HepG2 (cell line): ENCODE results near the gene GRM4. TPM values are rescaled to one million over a fixed set of nuclear protein-coding genes. Genes with fewer than 3 reads are reported as not detected.

ENCODE experiments used
- ATAC-seq: fragments of 200-7000 bp; cut with Tn5 transposase; 3 replicates; pipeline ENCODE4 v1.9.1; 2020; ENCODE audit warnings: mild to moderate bottlenecking, moderate library complexity
- BruUV-seq: library from RNA; stranded (reverse); fragments of 400-500 nt; replicated peaks from 2 replicates; lab custom pipeline; 2021; lab: Mats Ljungman, UMichigan
- CTCF ChIA-PET: fragments of 300-600 bp; formaldehyde crosslinking; extraction: SDS; loops from one replicate; lab custom pipeline; 2021; ENCODE audit warnings: low total read pairs, inconsistent platforms, low intra/inter-chr PET ratio; lab: Yijun Ruan, JAX
- POLR2A ChIA-PET: fragments of 350-600 bp; sonication (Branson Sonifier 250); formaldehyde crosslinking; loops from one replicate; lab custom pipeline; 2020; ENCODE audit warnings: antibody characterized with exemption, inconsistent platforms; lab: Yijun Ruan, JAX
- DNase-seq: peaks from one replicate; pipeline ENCODE4 v3.0.0-alpha.2; 2015; ENCODE audit warnings: low spot score
- FAIRE-seq: peaks from 3 replicates; lab custom pipeline; 2011; peaks lifted over from hg19 to GRCh38; lab: Jason Lieb, UNC
- H2AFZ ChIP-seq: one replicate; pipeline ENCODE4 v1.6.1; 2011; ENCODE audit warnings: low read length, inconsistent platforms
- H3K27ac ChIP-seq: fragments of 300-600 bp; 3 replicates; pipeline ENCODE4 v1.8.0; 2011; ENCODE audit warnings: mixed run types, mild to moderate bottlenecking, mixed read lengths, low read length, inconsistent platforms; ENCODE audit not compliant: insufficient read depth; ENCODE audit errors: extremely low read length
- H3K27me3 ChIP-seq, 2 experiments: fragments of 200-600 bp in 1 of 2; 2 replicates in 1 of 2; 3 replicates in 1 of 2; pipeline versions ENCODE4 v1.6.0 to v1.8.0; 2011; ENCODE audit warnings: low read length in 2 of 2, mild to moderate bottlenecking in 2 of 2, moderate library complexity in 2 of 2, inconsistent platforms in 1 of 2; ENCODE audit not compliant: insufficient read depth in 2 of 2, control insufficient read depth in 1 of 2
- H3K36me3 ChIP-seq, 2 experiments: fragments of 200-600 bp in 1 of 2; replicated peaks in 1 of 2; 2 replicates in 1 of 2; 3 replicates in 1 of 2; pipeline versions ENCODE4 v1.5.1 to v1.8.0; 2011; ENCODE audit warnings: low read length in 2 of 2, inconsistent platforms in 1 of 2; ENCODE audit not compliant: insufficient read depth in 2 of 2, control insufficient read depth in 1 of 2
- H3K4me1 ChIP-seq: 2 replicates; pipeline ENCODE4 v1.5.1; 2012; ENCODE audit warnings: low read length, inconsistent platforms; ENCODE audit not compliant: insufficient read depth
- H3K4me2 ChIP-seq: 2 replicates; pipeline ENCODE4 v1.6.0; 2011; ENCODE audit warnings: low read depth, low read length, inconsistent platforms
- H3K4me3 ChIP-seq, 3 experiments: fragments of 200-600 bp in 1 of 3; sonication (generic), shearing (Covaris generic) in 1 of 3; replicated peaks in 1 of 3; 2 replicates each; pipeline ENCODE4 v1.5.1; 2011 to 2016; ENCODE audit warnings: low read length in 3 of 3, inconsistent platforms in 2 of 3, low read depth in 2 of 3, mild to moderate bottlenecking in 2 of 3, control low read depth in 1 of 3, mixed read lengths in 1 of 3; ENCODE audit not compliant: insufficient read depth in 1 of 3
- H3K79me2 ChIP-seq: one replicate; pipeline ENCODE4 v1.6.1; 2011; ENCODE audit warnings: low read length, inconsistent platforms; ENCODE audit not compliant: insufficient read depth
- H3K9ac ChIP-seq: 2 replicates; pipeline ENCODE4 v1.6.0; 2011; ENCODE audit warnings: mild to moderate bottlenecking, low read depth, low read length, inconsistent platforms; ENCODE audit not compliant: insufficient read depth
- H3K9me3 ChIP-seq: 2 replicates; pipeline ENCODE4 v1.5.1; 2012; ENCODE audit warnings: mild to moderate bottlenecking, low read length
- H4K20me1 ChIP-seq: 2 replicates; pipeline ENCODE4 v1.6.0; 2011; ENCODE audit warnings: inconsistent platforms, mild to moderate bottlenecking, low read length, moderate library complexity; ENCODE audit not compliant: insufficient read depth
- MIER3 ChIP-seq: IDR thresholded peaks from 2 replicates; pipeline ENCODE4 v1.6.1; 2016; ENCODE audit warnings: missing compliant biosample characterization, borderline replicate concordance
- POLR2A ChIP-seq, 2 experiments: IDR thresholded peaks; 2 replicates each; pipeline ENCODE4 v1.6.1; 2011; ENCODE audit warnings: low read depth in 2 of 2, low read length in 2 of 2, mild to moderate bottlenecking in 1 of 2, moderate library complexity in 1 of 2; ENCODE audit not compliant: insufficient read depth in 1 of 2
- ZNF207 ChIP-seq: fragments of 450-650 bp; IDR thresholded peaks from 2 replicates; pipeline ENCODE4 v1.6.1; 2016; ENCODE audit warnings: antibody characterized with exemption, borderline replicate concordance
- ZNF629 ChIP-seq: sonication (generic); formaldehyde crosslinking; conservative IDR thresholded peaks from 2 replicates; pipeline ENCODE4 v1.5.0; 2020; ENCODE audit warnings: missing genetic modification reagents
- ZNF746 ChIP-seq: sonication (generic); formaldehyde crosslinking; IDR thresholded peaks from 2 replicates; pipeline ENCODE4 v1.8.0; 2022; ENCODE audit warnings: mild to moderate bottlenecking, missing genetic modification reagents
- WGBS: methylation state at CpG from one replicate; pipeline ENCODE4 v1.1.6; 2017; ENCODE audit warnings: low lambda C conversion rate; 5-methylcytosine and 5-hydroxymethylcytosine counted together
- in situ Hi-C: cut with HindIII; loops from 2 replicates; pipeline ENCODE4 v1.10.0; 2017; ENCODE audit warnings: low pct_unique_long_range_greater_than_20kb; ENCODE audit not compliant: extremely low pct_ligation_motif_present
- intact Hi-C: fragments of 100-400 bp; cut with micrococcal nuclease; formaldehyde crosslinking; loops from one replicate; pipeline ENCODE4 v1.10.0; 2022; ENCODE audit not compliant: unreplicated experiment
- polyA plus RNA-seq, 8 experiments: library from polyadenylated mRNA; depleted of rRNA in 3 of 8; stranded (reverse) in 7 of 8; unstranded in 1 of 8; fragments of >200 nt; fragmentation: Illumina TruSeq in 4 of 8; extraction: Trizol in 4 of 8; gene quantifications; 2 replicates each; pipeline versions ENCODE4 v1.2.1 to v1.2.3, GENCODE V29; 2011 to 2016; ENCODE audit warnings: low read depth in 4 of 8, missing spikeins in 1 of 8, mixed read lengths in 1 of 8; ENCODE audit not compliant: insufficient read depth in 1 of 8
- total RNA-seq, 5 experiments: library from RNA; depleted of rRNA; stranded (reverse); fragments of >200 nt; fragmentation: Illumina TruSeq; extraction: Trizol; gene quantifications; 2 replicates each; pipeline ENCODE4 v1.2.3, GENCODE V29; 2016; ENCODE audit warnings: low read depth in 1 of 5
- TF ChIP-seq, protein P1 (sequence below): sonication (generic); formaldehyde crosslinking; conservative IDR thresholded peaks from 2 replicates; pipeline ENCODE4 v1.4.0; 2020; ENCODE audit warnings: mild to moderate bottlenecking, missing genetic modification reagents, moderate library complexity
- TF ChIP-seq, protein P2 (sequence below): sonication (generic); formaldehyde crosslinking; IDR thresholded peaks from 2 replicates; pipeline ENCODE4 v1.5.0; 2020; ENCODE audit warnings: mild to moderate bottlenecking, missing genetic modification reagents, borderline replicate concordance

Gene GRM4
- total and polyA plus RNA-seq, 2 of the 13 experiments (the other 11 are each of a cell fraction or from before 2014, with no cell fraction given), result not detected

DNA sequence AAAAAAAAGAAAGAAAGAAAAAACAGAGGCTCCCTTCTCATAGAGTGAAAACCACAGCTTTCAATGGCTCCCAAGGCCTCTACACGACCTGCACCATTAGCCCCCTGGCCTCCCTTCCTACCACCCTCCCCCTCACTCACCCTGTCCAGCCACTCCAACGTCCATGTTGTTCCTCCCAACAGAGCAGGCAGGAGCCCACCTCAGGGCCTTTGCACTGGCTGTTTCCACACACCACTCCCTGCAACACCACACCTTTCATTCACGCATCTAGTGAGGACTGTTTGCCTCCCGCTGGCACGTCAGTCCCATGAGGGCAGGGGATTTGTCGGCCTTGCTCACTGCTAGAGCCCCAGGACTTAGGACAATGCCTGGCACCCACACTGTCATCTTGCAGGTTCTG, 39.5 kb downstream of the GRM4 start (continued):
- TF ChIP-seq, protein P1, sequence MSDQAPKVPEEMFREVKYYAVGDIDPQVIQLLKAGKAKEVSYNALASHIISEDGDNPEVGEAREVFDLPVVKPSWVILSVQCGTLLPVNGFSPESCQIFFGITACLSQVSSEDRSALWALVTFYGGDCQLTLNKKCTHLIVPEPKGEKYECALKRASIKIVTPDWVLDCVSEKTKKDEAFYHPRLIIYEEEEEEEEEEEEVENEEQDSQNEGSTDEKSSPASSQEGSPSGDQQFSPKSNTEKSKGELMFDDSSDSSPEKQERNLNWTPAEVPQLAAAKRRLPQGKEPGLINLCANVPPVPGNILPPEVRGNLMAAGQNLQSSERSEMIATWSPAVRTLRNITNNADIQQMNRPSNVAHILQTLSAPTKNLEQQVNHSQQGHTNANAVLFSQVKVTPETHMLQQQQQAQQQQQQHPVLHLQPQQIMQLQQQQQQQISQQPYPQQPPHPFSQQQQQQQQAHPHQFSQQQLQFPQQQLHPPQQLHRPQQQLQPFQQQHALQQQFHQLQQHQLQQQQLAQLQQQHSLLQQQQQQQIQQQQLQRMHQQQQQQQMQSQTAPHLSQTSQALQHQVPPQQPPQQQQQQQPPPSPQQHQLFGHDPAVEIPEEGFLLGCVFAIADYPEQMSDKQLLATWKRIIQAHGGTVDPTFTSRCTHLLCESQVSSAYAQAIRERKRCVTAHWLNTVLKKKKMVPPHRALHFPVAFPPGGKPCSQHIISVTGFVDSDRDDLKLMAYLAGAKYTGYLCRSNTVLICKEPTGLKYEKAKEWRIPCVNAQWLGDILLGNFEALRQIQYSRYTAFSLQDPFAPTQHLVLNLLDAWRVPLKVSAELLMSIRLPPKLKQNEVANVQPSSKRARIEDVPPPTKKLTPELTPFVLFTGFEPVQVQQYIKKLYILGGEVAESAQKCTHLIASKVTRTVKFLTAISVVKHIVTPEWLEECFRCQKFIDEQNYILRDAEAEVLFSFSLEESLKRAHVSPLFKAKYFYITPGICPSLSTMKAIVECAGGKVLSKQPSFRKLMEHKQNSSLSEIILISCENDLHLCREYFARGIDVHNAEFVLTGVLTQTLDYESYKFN (CRISPR knock-in tag), result no peak
- no peak for TF ChIP-seq POLR2A (IDR thresholded peaks at IDR 0.05; ENCODE audit: insufficient read depth in 1 of 2, low read depth in 2 of 2, low read length in 2 of 2)
- TF ChIP-seq ZNF207, result no peak

DNA sequence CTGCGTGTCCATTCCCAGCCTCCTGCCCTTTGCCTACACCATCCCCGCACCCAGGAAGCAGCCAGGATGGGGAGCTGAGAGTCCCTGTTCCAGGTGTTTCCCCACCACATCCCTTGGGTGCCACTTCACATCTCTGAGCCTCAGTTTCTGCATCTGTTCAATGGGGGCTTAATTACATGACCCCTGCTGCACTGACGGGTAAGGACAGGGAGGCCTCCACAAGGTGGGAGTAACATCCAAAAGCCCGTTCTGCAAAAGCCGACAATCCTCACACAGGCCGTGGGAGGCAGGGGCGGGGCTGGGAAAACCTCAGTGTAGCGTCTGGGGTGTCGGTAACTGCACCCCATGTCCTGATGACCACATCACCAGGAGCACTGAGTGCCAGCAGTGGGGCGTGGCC, 41.3 kb downstream of the GRM4 start:
- FAIRE-seq (no peak), ATAC-seq (no peak), DNase-seq (no peak)
- in situ Hi-C loops (no loop called here), intact Hi-C loops (no loop called here)
- ChIA-PET CTCF (no interaction called here), POLR2A (no interaction called here)
- Histone ChIP-seq H3K4me1 (no peaks in the 10 kb centered on the region), H4K20me1 (peaks cover 3% of the 10 kb centered on the region; the same call in 1 of the 2 replicates), H3K27ac (no peak overlapping the region), H3K4me2 (no peak overlapping the region), H3K4me3 (no peak overlapping the region), H3K9ac (no peak overlapping the region), H3K36me3 (no peaks in the 10 kb centered on the region), H3K9me3 (no peaks in the 10 kb centered on the region), H3K79me2 (no peaks in the 10 kb centered on the region), H2AFZ (no peak overlapping the region), H3K27me3 (peaks cover 24 to 90% of the 10 kb centered on the region in 2 experiments)
- 38% methylated on average over 8 of the region's 10 CpGs for WGBS
- BruUV-seq, result no TSS peak
- TF ChIP-seq, protein P2, sequence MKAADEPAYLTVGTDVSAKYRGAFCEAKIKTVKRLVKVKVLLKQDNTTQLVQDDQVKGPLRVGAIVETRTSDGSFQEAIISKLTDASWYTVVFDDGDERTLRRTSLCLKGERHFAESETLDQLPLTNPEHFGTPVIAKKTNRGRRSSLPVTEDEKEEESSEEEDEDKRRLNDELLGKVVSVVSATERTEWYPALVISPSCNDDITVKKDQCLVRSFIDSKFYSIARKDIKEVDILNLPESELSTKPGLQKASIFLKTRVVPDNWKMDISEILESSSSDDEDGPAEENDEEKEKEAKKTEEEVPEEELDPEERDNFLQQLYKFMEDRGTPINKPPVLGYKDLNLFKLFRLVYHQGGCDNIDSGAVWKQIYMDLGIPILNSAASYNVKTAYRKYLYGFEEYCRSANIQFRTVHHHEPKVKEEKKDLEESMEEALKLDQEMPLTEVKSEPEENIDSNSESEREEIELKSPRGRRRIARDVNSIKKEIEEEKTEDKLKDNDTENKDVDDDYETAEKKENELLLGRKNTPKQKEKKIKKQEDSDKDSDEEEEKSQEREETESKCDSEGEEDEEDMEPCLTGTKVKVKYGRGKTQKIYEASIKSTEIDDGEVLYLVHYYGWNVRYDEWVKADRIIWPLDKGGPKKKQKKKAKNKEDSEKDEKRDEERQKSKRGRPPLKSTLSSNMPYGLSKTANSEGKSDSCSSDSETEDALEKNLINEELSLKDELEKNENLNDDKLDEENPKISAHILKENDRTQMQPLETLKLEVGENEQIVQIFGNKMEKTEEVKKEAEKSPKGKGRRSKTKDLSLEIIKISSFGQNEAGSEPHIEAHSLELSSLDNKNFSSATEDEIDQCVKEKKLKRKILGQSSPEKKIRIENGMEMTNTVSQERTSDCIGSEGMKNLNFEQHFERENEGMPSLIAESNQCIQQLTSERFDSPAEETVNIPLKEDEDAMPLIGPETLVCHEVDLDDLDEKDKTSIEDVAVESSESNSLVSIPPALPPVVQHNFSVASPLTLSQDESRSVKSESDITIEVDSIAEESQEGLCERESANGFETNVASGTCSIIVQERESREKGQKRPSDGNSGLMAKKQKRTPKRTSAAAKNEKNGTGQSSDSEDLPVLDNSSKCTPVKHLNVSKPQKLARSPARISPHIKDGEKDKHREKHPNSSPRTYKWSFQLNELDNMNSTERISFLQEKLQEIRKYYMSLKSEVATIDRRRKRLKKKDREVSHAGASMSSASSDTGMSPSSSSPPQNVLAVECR (CRISPR knock-in tag), result no peak
- no peak for TF ChIP-seq MIER3 (CRISPR knock-in tag)
- TF ChIP-seq ZNF746 (CRISPR knock-in tag), result no peak
- TF ChIP-seq ZNF629 (CRISPR knock-in tag), result peak; percentile 72
